CD14-positive monocyte (primary cell): ENCODE measurements around the gene ISCA2. TPM values are rescaled to one million over a fixed set of nuclear protein-coding genes. Genes with fewer than 3 reads are reported as not detected.

Experiments
- DNase-seq, 3 donors: peaks; one replicate each; pipeline ENCODE4 v3.0.0-alpha.2; 2011 to 2022
- H2AFZ ChIP-seq: 2 replicates; pipeline ENCODE4 v1.6.0; 2012; ENCODE audit warnings: mild to moderate bottlenecking, low read depth, low read length, inconsistent platforms; ENCODE audit not compliant: insufficient read depth, poor library complexity, severe bottlenecking
- H3K27ac ChIP-seq, 2 donors: 1 replicate in 1 of 2; 2 replicates in 1 of 2; pipeline ENCODE4 v1.5.1; 2012 to 2013; ENCODE audit warnings: low read length in 2 of 2, control low read depth in 1 of 2, inconsistent platforms in 1 of 2, low read depth in 1 of 2, mild to moderate bottlenecking in 1 of 2
- H3K27me3 ChIP-seq, 2 donors: one replicate each; pipeline versions ENCODE4 v1.6.0 to v1.6.1; 2011 to 2013; ENCODE audit warnings: low read length in 2 of 2; ENCODE audit not compliant: control insufficient read depth in 2 of 2, insufficient read depth in 2 of 2
- H3K36me3 ChIP-seq, 2 donors: replicated peaks in 1 of 2; 1 replicate in 1 of 2; 2 replicates in 1 of 2; pipeline versions ENCODE4 v1.5.1 to v1.6.1; 2012 to 2013; ENCODE audit warnings: low read length in 2 of 2, control low read depth in 1 of 2, inconsistent platforms in 1 of 2, mild to moderate bottlenecking in 1 of 2; ENCODE audit not compliant: insufficient read depth in 2 of 2, control insufficient read depth in 1 of 2
- H3K4me1 ChIP-seq, 2 donors: 1 replicate in 1 of 2; 2 replicates in 1 of 2; pipeline versions ENCODE4 v1.5.1 to v1.6.1; 2012 to 2013; ENCODE audit warnings: low read length in 2 of 2, control low read depth in 1 of 2, inconsistent platforms in 1 of 2, mild to moderate bottlenecking in 1 of 2, moderate library complexity in 1 of 2; ENCODE audit not compliant: insufficient read depth in 2 of 2, control insufficient read depth in 1 of 2
- H3K4me2 ChIP-seq: replicated peaks from 2 replicates; pipeline ENCODE3; 2012; ENCODE audit warnings: low read length, moderate library complexity, mild to moderate bottlenecking; ENCODE audit not compliant: poor library complexity, severe bottlenecking; ENCODE audit errors: extremely low read depth
- H3K4me3 ChIP-seq, 3 experiments: fragments of 200-600 bp in 1 of 3; sonication (generic) in 1 of 3; replicated peaks in 1 of 3; 1 replicate in 2 of 3; 2 replicates in 1 of 3; pipeline ENCODE4 v1.5.1; 2011 to 2013; ENCODE audit warnings: low read length in 3 of 3, mild to moderate bottlenecking in 3 of 3, control low read depth in 2 of 3, low read depth in 2 of 3, inconsistent platforms in 1 of 3, moderate library complexity in 1 of 3
- H3K79me2 ChIP-seq: 2 replicates; pipeline ENCODE4 v1.6.0; 2012; ENCODE audit warnings: mild to moderate bottlenecking, control low read depth, inconsistent platforms, low read length, moderate library complexity; ENCODE audit not compliant: insufficient read depth
- H3K9ac ChIP-seq: 2 replicates; pipeline ENCODE4 v1.6.0; 2017; ENCODE audit warnings: low read length, mild to moderate bottlenecking; ENCODE audit not compliant: insufficient read depth, poor library complexity, severe bottlenecking
- H3K9me3 ChIP-seq, 2 donors: replicated peaks in 1 of 2; 1 replicate in 1 of 2; 2 replicates in 1 of 2; pipeline versions ENCODE4 v1.5.1 to v1.6.1; 2012 to 2013; ENCODE audit warnings: low read length in 2 of 2, control low read depth in 1 of 2; ENCODE audit not compliant: control insufficient read depth in 1 of 2, insufficient read depth in 1 of 2
- H4K20me1 ChIP-seq: 2 replicates; pipeline ENCODE4 v1.6.0; 2012; ENCODE audit warnings: mild to moderate bottlenecking, low read length, control low read depth, moderate library complexity; ENCODE audit not compliant: insufficient read depth
- H3K27ac Mint-ChIP-seq, 7 donors: one replicate each; pipeline ENCODE4 v1.8.0; 2020; ENCODE audit warnings: mild to moderate bottlenecking in 7 of 7, mixed read lengths in 7 of 7, moderate library complexity in 6 of 7, inconsistent platforms in 2 of 7
- H3K27me3 Mint-ChIP-seq, 3 donors: one replicate each; pipeline ENCODE4 v1.8.0; 2021 to 2022; ENCODE audit warnings: low read depth in 3 of 3, mild to moderate bottlenecking in 3 of 3, mixed read lengths in 3 of 3, moderate library complexity in 3 of 3, inconsistent platforms in 1 of 3
- H3K36me3 Mint-ChIP-seq, 2 donors: one replicate each; pipeline ENCODE4 v1.8.0; 2020; ENCODE audit warnings: mixed read lengths in 2 of 2, inconsistent platforms in 1 of 2, mild to moderate bottlenecking in 1 of 2
- H3K4me1 Mint-ChIP-seq: one replicate; pipeline ENCODE4 v1.8.0; 2020; ENCODE audit warnings: mild to moderate bottlenecking, mixed read lengths
- H3K4me3 Mint-ChIP-seq, 2 donors: one replicate each; pipeline ENCODE4 v1.8.0; 2020; ENCODE audit warnings: mild to moderate bottlenecking in 2 of 2, mixed read lengths in 2 of 2, moderate library complexity in 1 of 2
- H3K9me3 Mint-ChIP-seq, 7 donors: one replicate each; pipeline ENCODE4 v1.8.0; 2020 to 2022; ENCODE audit warnings: mixed read lengths in 7 of 7, mild to moderate bottlenecking in 6 of 7, moderate library complexity in 6 of 7, inconsistent platforms in 2 of 7
- whole genome bisulfite sequencing: methylation state at CpG from one replicate; pipeline ENCODE4 v1.1.5; 2013; ENCODE audit warnings: missing lambda C conversion rate; ENCODE audit not compliant: insufficient coverage; 5-methylcytosine and 5-hydroxymethylcytosine counted together
- intact Hi-C, 2 donors: fragments of 100-400 bp; cut with micrococcal nuclease; formaldehyde crosslinking; loops; one replicate each; pipeline versions ENCODE4 v1.15.0 to v1.15.1; 2023
- polyA plus RNA-seq, 3 donors: library from polyadenylated mRNA; depleted of rRNA in 1 of 3; unstranded in 2 of 3; stranded (reverse) in 1 of 3; fragments of 300-500 nt in 2 of 3; fragments of >200 nt in 1 of 3; fragmentation: Illumina TruSeq in 2 of 3; gene quantifications; 1 replicate in 2 of 3; 2 replicates in 1 of 3; pipeline ENCODE4 v1.2.3, GENCODE V29; 2012 to 2021
- TF ChIP-seq, protein P1 (sequence below): fragments of 200-600 bp; IDR thresholded peaks from one replicate; pipeline ENCODE4 v1.8.0; 2022; ENCODE audit warnings: antibody characterized with exemption, mild to moderate bottlenecking

The ISCA2 gene
- polyA plus RNA-seq, 3 donors: 6.1 to 61.7 (median 55.9) TPM

DNA sequence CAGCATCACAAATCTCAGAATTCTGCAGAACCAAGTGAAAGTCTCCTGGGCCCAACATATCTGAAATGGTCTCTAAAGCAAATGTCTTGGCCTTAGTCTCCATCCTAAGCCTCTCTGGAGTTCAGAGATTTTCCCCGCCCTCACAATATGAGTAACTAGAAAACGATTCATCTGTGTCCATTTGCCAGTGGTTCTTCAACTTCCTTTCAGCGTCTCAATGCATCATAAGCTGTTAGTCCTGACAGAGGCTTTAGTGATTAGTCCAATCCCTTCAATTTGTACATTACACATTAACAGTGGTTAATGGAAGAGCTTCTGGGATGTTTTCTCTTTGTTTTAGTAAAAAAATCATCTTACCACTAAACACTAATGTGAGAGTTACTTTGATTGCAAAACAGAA, 17.9 kb upstream of the ISCA2 start:
- Mint-ChIP-seq H3K36me3 (peaks cover 73 to 96% of the 10 kb centered on the region in 2 donors), H3K4me3 (no peak overlapping the region), H3K4me1 (peaks cover 11% of the 10 kb centered on the region), H3K9me3 (peaks cover 3 to 7% (median 4%) of the 10 kb centered on the region in 7 donors), H3K27me3 (peaks cover 0 to 2% (median 0%) of the 10 kb centered on the region in 3 donors), H3K27ac (no peak overlapping the region)
- Histone ChIP-seq H3K4me2 (no peak overlapping the region), H3K9me3 (no peaks in the 10 kb centered on the region), H2AFZ (no peak overlapping the region), H3K4me1 (peaks cover 4 to 5% of the 10 kb centered on the region in 2 donors), H3K79me2 (no peaks in the 10 kb centered on the region), H3K27ac (no peak overlapping the region), H4K20me1 (peaks cover 73% of the 10 kb centered on the region), H3K36me3 (peaks cover 67 to 96% of the 10 kb centered on the region in 2 donors), H3K27me3 (no peaks in the 10 kb centered on the region), H3K9ac (no peak overlapping the region), H3K4me3 (no peak overlapping the region)
- TF ChIP-seq, protein P1, sequence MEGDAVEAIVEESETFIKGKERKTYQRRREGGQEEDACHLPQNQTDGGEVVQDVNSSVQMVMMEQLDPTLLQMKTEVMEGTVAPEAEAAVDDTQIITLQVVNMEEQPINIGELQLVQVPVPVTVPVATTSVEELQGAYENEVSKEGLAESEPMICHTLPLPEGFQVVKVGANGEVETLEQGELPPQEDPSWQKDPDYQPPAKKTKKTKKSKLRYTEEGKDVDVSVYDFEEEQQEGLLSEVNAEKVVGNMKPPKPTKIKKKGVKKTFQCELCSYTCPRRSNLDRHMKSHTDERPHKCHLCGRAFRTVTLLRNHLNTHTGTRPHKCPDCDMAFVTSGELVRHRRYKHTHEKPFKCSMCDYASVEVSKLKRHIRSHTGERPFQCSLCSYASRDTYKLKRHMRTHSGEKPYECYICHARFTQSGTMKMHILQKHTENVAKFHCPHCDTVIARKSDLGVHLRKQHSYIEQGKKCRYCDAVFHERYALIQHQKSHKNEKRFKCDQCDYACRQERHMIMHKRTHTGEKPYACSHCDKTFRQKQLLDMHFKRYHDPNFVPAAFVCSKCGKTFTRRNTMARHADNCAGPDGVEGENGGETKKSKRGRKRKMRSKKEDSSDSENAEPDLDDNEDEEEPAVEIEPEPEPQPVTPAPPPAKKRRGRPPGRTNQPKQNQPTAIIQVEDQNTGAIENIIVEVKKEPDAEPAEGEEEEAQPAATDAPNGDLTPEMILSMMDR: no peak
- no CpG with 5 or more reads among the region's 3 CpGs for WGBS
- no peak for DNase-seq
- intact Hi-C loops: no loop called here

DNA sequence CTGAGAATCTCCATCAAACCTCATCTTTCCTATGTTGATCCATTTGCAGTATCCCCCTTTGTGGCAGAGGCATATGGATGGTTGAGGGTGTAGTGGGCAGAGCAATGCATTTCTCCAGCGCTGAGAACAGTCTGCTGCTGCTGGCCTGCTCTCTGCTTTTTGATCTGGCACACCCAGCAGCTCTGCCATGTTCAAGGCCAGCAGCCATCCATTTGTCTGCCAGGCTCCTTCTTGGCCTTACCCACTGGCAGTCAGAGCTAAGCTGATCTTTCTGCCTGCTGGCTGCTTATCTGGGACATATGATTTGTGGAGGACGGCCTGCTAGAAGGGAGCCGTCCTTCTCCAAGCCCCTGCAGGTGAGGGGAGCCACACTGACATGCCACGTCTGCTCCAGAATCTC, 17.5 kb upstream of the ISCA2 start:
- H3K9me3 Mint-ChIP-seq: peaks cover 3 to 7% (median 4%) of the 10 kb centered on the region in 7 donors
- H3K36me3 ChIP-seq: peaks cover 72 to 96% of the 10 kb centered on the region in 2 donors
- WGBS: 98% methylated on average over 4 of the region's 4 CpGs

More for the DNA sequence above, 17.5 kb upstream of the ISCA2 start:
- TF ChIP-seq, protein P1: no peak
- no peak overlapping the region for H3K27ac ChIP-seq
- no peak overlapping the region for H3K4me2 ChIP-seq
- H3K79me2 ChIP-seq: no peaks in the 10 kb centered on the region
- H3K4me3 ChIP-seq: no peak overlapping the region
- Mint-ChIP-seq H3K27ac (peak overlapping the region in 1 of 7 donors; percentile 38), H3K27me3 (peaks cover 0 to 2% (median 0%) of the 10 kb centered on the region in 3 donors), H3K36me3 (peaks cover 73 to 96% of the 10 kb centered on the region in 2 donors), H3K4me1 (peaks cover 11% of the 10 kb centered on the region), H3K4me3 (no peak overlapping the region)
- H3K4me1 ChIP-seq: peaks cover 4 to 5% of the 10 kb centered on the region in 2 donors
- H4K20me1 ChIP-seq: peaks cover 78% of the 10 kb centered on the region
- H2AFZ ChIP-seq: no peak overlapping the region
- no peak overlapping the region for H3K9ac ChIP-seq
- intact Hi-C loops: no loop called here
- no peak for DNase-seq
- no peaks in the 10 kb centered on the region for H3K9me3 ChIP-seq
- no peaks in the 10 kb centered on the region for H3K27me3 ChIP-seq
